A549 (cell line): Measurements from ENCODE around the gene MYO18B. TPM values are rescaled to one million over a fixed set of nuclear protein-coding genes. Genes with fewer than 3 reads are reported as not detected.

Source experiments
- ATAC-seq, 2 experiments: fragments of 200-7000 bp in 1 of 2; fragments of >200 bp in 1 of 2; cut with Nextera tagmentation in 1 of 2; cut with Tn5 transposase in 1 of 2; 3 replicates each; pipeline versions ENCODE4 v1.8.0 to v1.9.1; 2018 to 2020; ENCODE audit warnings: mild to moderate bottlenecking in 1 of 2, moderate library complexity in 1 of 2
- CTCF ChIA-PET: fragments of 300-600 bp; sonication (Branson Sonifier 250); formaldehyde crosslinking; extraction: SDS; loops from one replicate; lab custom pipeline; 2021; ENCODE audit warnings: antibody characterized with exemption, inconsistent platforms; lab: Yijun Ruan, JAX
- POLR2A ChIA-PET: fragments of 350-600 bp; formaldehyde crosslinking; extraction: SDS; loops from one replicate; lab custom pipeline; 2021; ENCODE audit warnings: antibody characterized with exemption, inconsistent platforms; lab: Yijun Ruan, JAX
- DNase-seq, 2 experiments: peaks; one replicate each; pipeline versions ENCODE4 v3.0.0 to v3.0.0-alpha.2; 2011 to 2016; ENCODE audit warnings: low read depth in 1 of 2, low spot score in 1 of 2
- FAIRE-seq: peaks from 2 replicates; lab custom pipeline; 2011; peaks lifted over from hg19 to GRCh38; lab: Jason Lieb, UNC
- H3K27ac ChIP-seq, 2 experiments: fragments of >200 bp; sonication (Bioruptor Twin); formaldehyde crosslinking; 3 replicates each; pipeline ENCODE4 v1.5.1; 2016 to 2017
- H3K4me1 ChIP-seq: fragments of >200 bp; sonication (Bioruptor Twin); formaldehyde crosslinking; 3 replicates; pipeline ENCODE4 v1.6.1; 2016
- H3K4me2 ChIP-seq: fragments of >200 bp; sonication (Bioruptor Twin); formaldehyde crosslinking; 3 replicates; pipeline ENCODE4 v1.6.1; 2016
- H3K4me3 ChIP-seq: fragments of >200 bp; sonication (Bioruptor Twin); formaldehyde crosslinking; 3 replicates; pipeline ENCODE4 v1.5.1; 2016
- H3K9me3 ChIP-seq: fragments of >200 bp; sonication (Bioruptor Twin); formaldehyde crosslinking; 3 replicates; pipeline ENCODE4 v1.6.1; 2016
- CBX8 ChIP-seq: fragments of 200-600 bp; sonication (generic); IDR thresholded peaks from 2 replicates; pipeline ENCODE4 v1.6.1; 2016
- EHF ChIP-seq: fragments of 250-450 bp; sonication (Bioruptor Pico); IDR thresholded peaks from 2 replicates; pipeline ENCODE4 v1.5.0; 2020; ENCODE audit warnings: mild to moderate bottlenecking
- EHMT2 ChIP-seq: fragments of 200-600 bp; sonication (generic); IDR thresholded peaks from 2 replicates; pipeline ENCODE4 v1.6.1; 2016; ENCODE audit warnings: antibody characterized with exemption, low read depth, mild to moderate bottlenecking, moderate library complexity
- FOSB ChIP-seq: fragments of 250-450 bp; sonication (Bioruptor Pico); IDR thresholded peaks from 2 replicates; pipeline ENCODE4 v1.5.0; 2020; ENCODE audit warnings: mild to moderate bottlenecking, moderate library complexity
- FOSL2 ChIP-seq, 2 experiments: fragments of 450-650 bp in 1 of 2; fragments of >200 bp in 1 of 2; sonication (Bioruptor Twin) in 1 of 2; formaldehyde crosslinking; IDR thresholded peaks; 2 replicates each; pipeline versions ENCODE4 v1.5.0 to v1.6.1; 2016 to 2020; ENCODE audit warnings: mild to moderate bottlenecking in 1 of 2, moderate library complexity in 1 of 2
- FOXS1 ChIP-seq: fragments of 250-450 bp; sonication (Bioruptor Pico); IDR thresholded peaks from 2 replicates; pipeline ENCODE4 v1.5.0; 2020; ENCODE audit warnings: mild to moderate bottlenecking, moderate library complexity
- GATA3 ChIP-seq: IDR thresholded peaks from 2 replicates; pipeline ENCODE4 v1.6.1; 2012; ENCODE audit warnings: borderline replicate concordance
- HEYL ChIP-seq: fragments of 250-450 bp; sonication (Bioruptor Pico); IDR thresholded peaks from 2 replicates; pipeline ENCODE4 v1.8.0; 2021; ENCODE audit warnings: mild to moderate bottlenecking, moderate library complexity
- HOXA7 ChIP-seq: fragments of 250-450 bp; sonication (Bioruptor Pico); IDR thresholded peaks from 2 replicates; pipeline ENCODE4 v1.5.0; 2020; ENCODE audit warnings: mild to moderate bottlenecking, moderate library complexity
- HOXB5 ChIP-seq: fragments of 250-450 bp; sonication (Bioruptor Pico); IDR thresholded peaks from 2 replicates; pipeline ENCODE4 v1.5.0; 2020; ENCODE audit warnings: mild to moderate bottlenecking, moderate library complexity
- JUNB ChIP-seq: fragments of >200 bp; sonication (Bioruptor Twin); formaldehyde crosslinking; IDR thresholded peaks from 2 replicates; pipeline ENCODE4 v1.6.1; 2016
- MAZ ChIP-seq: fragments of 150-350 bp; IDR thresholded peaks from 2 replicates; pipeline ENCODE4 v1.6.1; 2014; ENCODE audit warnings: antibody characterized with exemption, low read depth, low read length, borderline replicate concordance
- NPAS2 ChIP-seq: fragments of 250-450 bp; sonication (Bioruptor Pico); IDR thresholded peaks from 2 replicates; pipeline ENCODE4 v1.8.0; 2022; ENCODE audit warnings: mild to moderate bottlenecking, moderate library complexity, borderline replicate concordance
- NR3C1 ChIP-seq: fragments of >200 bp; sonication (Bioruptor Twin); formaldehyde crosslinking; IDR thresholded peaks from 3 replicates; pipeline ENCODE4 v1.6.1; 2017
- PHF8 ChIP-seq: fragments of 200-600 bp; sonication (generic); IDR thresholded peaks from 2 replicates; pipeline ENCODE4 v1.6.1; 2016; ENCODE audit warnings: low read depth, mild to moderate bottlenecking, antibody characterized with exemption, moderate library complexity, borderline replicate concordance
- RAD21 ChIP-seq, 2 experiments: fragments of >200 bp in 1 of 2; sonication (Bioruptor Twin) in 1 of 2; formaldehyde crosslinking in 1 of 2; IDR thresholded peaks in 1 of 2; conservative IDR thresholded peaks in 1 of 2; 2 replicates in 1 of 2; 3 replicates in 1 of 2; pipeline ENCODE4 v1.6.1; 2012 to 2018; ENCODE audit warnings: inconsistent platforms in 1 of 2
- TFCP2L1 ChIP-seq: fragments of 250-450 bp; sonication (Bioruptor Pico); IDR thresholded peaks from 2 replicates; pipeline ENCODE4 v1.5.0; 2021; ENCODE audit warnings: mild to moderate bottlenecking
- TP53 ChIP-seq: fragments of 250-450 bp; sonication (Bioruptor Pico); IDR thresholded peaks from 2 replicates; pipeline ENCODE4 v1.5.0; 2021; ENCODE audit warnings: mild to moderate bottlenecking, moderate library complexity
- ZNF302 ChIP-seq: fragments of 250-450 bp; sonication (Bioruptor Pico); IDR thresholded peaks from 2 replicates; pipeline ENCODE4 v1.9.0; 2021; ENCODE audit warnings: inconsistent platforms, mild to moderate bottlenecking, moderate library complexity
- ZSCAN20 ChIP-seq: fragments of 250-450 bp; sonication (Bioruptor Pico); IDR thresholded peaks from 2 replicates; pipeline ENCODE4 v1.8.0; 2022; ENCODE audit warnings: mild to moderate bottlenecking, moderate library complexity
- WGBS: methylation state at CpG from one replicate; pipeline ENCODE4 v1.1.6; 2017; ENCODE audit errors: missing lambda C conversion rate; 5-methylcytosine and 5-hydroxymethylcytosine counted together
- polyA plus RNA-seq, 4 experiments: library from polyadenylated mRNA; depleted of rRNA in 3 of 4; stranded (reverse); fragments of >200 nt; fragmentation: RNase III in 1 of 4; extraction: RNeasy Plus Mini Kit Qiagen cat#74134 plus additional on column Dnase treatment in 1 of 4; gene quantifications; 2 replicates in 3 of 4; 3 replicates in 1 of 4; pipeline ENCODE4 v1.2.3, GENCODE V29; 2011 to 2017
- TF ChIP-seq, protein P1 (sequence below): IDR thresholded peaks from 2 replicates; pipeline ENCODE4 v1.6.1; 2012
- TF ChIP-seq, protein P2 (sequence below): fragments of >200 bp; sonication (Bioruptor Twin); formaldehyde crosslinking; IDR thresholded peaks from 3 replicates; pipeline ENCODE4 v1.5.1; 2016
- TF ChIP-seq, protein P3 (sequence below): fragments of 450-650 bp; IDR thresholded peaks from 2 replicates; pipeline ENCODE4 v1.6.1; 2014; ENCODE audit warnings: antibody characterized with exemption
- TF ChIP-seq, protein P4 (sequence below): IDR thresholded peaks from 2 replicates; pipeline ENCODE4 v1.6.1; 2012

The MYO18B gene
- polyA plus RNA-seq, 2 of the 4 experiments (the other 2 are of a cell fraction) = 0.01 TPM

DNA sequence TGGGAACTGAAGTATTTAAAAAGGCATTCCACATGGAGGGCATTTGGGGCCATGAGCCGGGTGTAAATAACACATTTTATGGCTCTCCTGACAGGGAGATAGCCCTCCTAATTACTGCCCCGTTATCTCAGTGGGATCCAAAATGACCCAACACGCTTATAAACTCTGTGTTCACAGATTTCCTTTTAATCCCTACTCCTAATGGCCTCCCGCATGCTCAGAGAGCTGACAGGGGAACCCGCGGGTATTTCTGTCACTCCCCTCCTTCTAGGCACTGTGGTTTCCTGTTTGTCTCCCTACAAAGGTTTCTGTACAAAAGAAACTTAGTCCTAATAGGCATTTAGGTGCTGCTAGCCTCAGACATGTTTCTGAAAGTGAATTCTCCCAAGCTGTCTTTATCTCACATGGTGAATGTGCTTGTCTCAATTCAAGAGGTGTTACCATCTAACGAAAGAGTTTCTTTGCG lies 224.5 kb downstream of the MYO18B start:
- no peak for DNase-seq
- ATAC-seq = no peak
- FAIRE-seq = no peak
- Histone ChIP-seq H3K4me3 (no peak overlapping the region), H3K27ac (no peak overlapping the region), H3K4me1 (no peaks in the 10 kb centered on the region), H3K9me3 (no peaks in the 10 kb centered on the region), H3K4me2 (no peak overlapping the region)
- 2% methylated on average over 8 of the region's 8 CpGs for WGBS
- POLR2A ChIA-PET = no interaction called here
- TF ChIP-seq, protein P1, sequence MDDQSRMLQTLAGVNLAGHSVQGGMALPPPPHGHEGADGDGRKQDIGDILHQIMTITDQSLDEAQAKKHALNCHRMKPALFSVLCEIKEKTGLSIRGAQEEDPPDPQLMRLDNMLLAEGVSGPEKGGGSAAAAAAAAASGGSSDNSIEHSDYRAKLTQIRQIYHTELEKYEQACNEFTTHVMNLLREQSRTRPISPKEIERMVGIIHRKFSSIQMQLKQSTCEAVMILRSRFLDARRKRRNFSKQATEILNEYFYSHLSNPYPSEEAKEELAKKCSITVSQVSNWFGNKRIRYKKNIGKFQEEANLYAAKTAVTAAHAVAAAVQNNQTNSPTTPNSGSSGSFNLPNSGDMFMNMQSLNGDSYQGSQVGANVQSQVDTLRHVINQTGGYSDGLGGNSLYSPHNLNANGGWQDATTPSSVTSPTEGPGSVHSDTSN = no peak
- no peak for TF ChIP-seq TP53 (CRISPR knock-in tag)
- no peak for TF ChIP-seq HOXA7
- TF ChIP-seq FOXS1 (CRISPR knock-in tag) = no peak
- TF ChIP-seq ZNF302 (CRISPR knock-in tag) = no peak
- TF ChIP-seq ZSCAN20 (CRISPR knock-in tag) = no peak
- TF ChIP-seq FOSB (CRISPR knock-in tag) = no peak
- no peak for TF ChIP-seq MAZ
- no peak for TF ChIP-seq JUNB
- no peak for TF ChIP-seq TFCP2L1 (CRISPR knock-in tag)
- TF ChIP-seq EHF (CRISPR knock-in tag) = no peak
- TF ChIP-seq, all 56 proteins: peak for 0
- CTCF ChIA-PET = no interaction called here

DNA sequence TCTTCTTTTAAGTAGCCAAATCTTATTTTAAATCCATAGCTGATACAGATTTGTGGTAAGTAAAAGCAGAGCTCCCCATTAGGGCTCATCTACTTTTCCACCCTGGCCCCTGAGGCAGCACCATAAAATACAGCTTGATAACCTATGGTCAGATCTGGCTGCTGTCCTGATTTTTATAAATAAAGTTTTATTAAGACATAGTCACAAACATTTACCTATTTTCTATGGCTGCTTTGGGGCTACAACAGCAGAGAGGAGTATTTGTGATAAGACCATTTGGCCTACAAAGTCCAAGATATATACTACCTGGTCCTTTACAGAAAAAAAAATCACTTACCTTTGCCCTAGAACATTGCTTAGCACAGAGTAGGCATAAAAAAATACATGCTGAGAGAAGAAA lies 227.3 kb downstream of the MYO18B start:
- CTCF ChIA-PET = interaction anchor here (0.7 kb wide), 1 partner anchor 169 kb away, joined by 4 read pairs; no protein-coding TSS in a partner anchor
- TF ChIP-seq CBX8 (no peak), NR3C1 (no peak), HEYL (CRISPR knock-in tag) (no peak), EHF (CRISPR knock-in tag) (no peak), NPAS2 (CRISPR knock-in tag) (no peak), EHMT2 (no peak), TFCP2L1 (CRISPR knock-in tag) (no peak), HOXB5 (CRISPR knock-in tag) (no peak), JUNB (no peak), RAD21 (conservative IDR thresholded peaks at IDR 0.05 in 1 of 2, IDR thresholded peaks at IDR 0.05 in 1 of 2) (no peak), PHF8 (no peak), FOSL2 (IDR thresholded peaks at IDR 0.05) (no peak), FOSL2 (CRISPR knock-in tag; IDR thresholded peaks at IDR 0.05) (no peak), GATA3 (no peak), HOXA7 (no peak), ZSCAN20 (CRISPR knock-in tag) (no peak)
- TF ChIP-seq, protein P2, sequence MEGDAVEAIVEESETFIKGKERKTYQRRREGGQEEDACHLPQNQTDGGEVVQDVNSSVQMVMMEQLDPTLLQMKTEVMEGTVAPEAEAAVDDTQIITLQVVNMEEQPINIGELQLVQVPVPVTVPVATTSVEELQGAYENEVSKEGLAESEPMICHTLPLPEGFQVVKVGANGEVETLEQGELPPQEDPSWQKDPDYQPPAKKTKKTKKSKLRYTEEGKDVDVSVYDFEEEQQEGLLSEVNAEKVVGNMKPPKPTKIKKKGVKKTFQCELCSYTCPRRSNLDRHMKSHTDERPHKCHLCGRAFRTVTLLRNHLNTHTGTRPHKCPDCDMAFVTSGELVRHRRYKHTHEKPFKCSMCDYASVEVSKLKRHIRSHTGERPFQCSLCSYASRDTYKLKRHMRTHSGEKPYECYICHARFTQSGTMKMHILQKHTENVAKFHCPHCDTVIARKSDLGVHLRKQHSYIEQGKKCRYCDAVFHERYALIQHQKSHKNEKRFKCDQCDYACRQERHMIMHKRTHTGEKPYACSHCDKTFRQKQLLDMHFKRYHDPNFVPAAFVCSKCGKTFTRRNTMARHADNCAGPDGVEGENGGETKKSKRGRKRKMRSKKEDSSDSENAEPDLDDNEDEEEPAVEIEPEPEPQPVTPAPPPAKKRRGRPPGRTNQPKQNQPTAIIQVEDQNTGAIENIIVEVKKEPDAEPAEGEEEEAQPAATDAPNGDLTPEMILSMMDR = no peak
- TF ChIP-seq, protein P3, sequence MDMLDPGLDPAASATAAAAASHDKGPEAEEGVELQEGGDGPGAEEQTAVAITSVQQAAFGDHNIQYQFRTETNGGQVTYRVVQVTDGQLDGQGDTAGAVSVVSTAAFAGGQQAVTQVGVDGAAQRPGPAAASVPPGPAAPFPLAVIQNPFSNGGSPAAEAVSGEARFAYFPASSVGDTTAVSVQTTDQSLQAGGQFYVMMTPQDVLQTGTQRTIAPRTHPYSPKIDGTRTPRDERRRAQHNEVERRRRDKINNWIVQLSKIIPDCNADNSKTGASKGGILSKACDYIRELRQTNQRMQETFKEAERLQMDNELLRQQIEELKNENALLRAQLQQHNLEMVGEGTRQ = no peak
- TF ChIP-seq, protein P4, sequence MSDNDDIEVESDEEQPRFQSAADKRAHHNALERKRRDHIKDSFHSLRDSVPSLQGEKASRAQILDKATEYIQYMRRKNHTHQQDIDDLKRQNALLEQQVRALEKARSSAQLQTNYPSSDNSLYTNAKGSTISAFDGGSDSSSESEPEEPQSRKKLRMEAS = no peak
- no peak overlapping the region for H3K27ac ChIP-seq
- H3K9me3 ChIP-seq = no peaks in the 10 kb centered on the region
- no peak overlapping the region for H3K4me2 ChIP-seq
- no peak overlapping the region for H3K4me3 ChIP-seq
- ATAC-seq (no peak), DNase-seq (no peak), FAIRE-seq (no peak)
- POLR2A ChIA-PET = no interaction called here
- H3K4me1 ChIP-seq = no peaks in the 10 kb centered on the region
